AG08396 (cell line): ENCODE results near the gene OR51B4.
"Not testable (repeated sequence)": the region's sequence is repeated elsewhere in the genome, so short reads cannot be mapped to it uniquely, and the experiment has no call there.

ENCODE experiments used
- DNase-seq: peaks from one replicate; pipeline ENCODE4 v3.0.0; 2012; ENCODE audit warnings: low spot score, mixed read lengths

OR51B4 gene

DNA sequence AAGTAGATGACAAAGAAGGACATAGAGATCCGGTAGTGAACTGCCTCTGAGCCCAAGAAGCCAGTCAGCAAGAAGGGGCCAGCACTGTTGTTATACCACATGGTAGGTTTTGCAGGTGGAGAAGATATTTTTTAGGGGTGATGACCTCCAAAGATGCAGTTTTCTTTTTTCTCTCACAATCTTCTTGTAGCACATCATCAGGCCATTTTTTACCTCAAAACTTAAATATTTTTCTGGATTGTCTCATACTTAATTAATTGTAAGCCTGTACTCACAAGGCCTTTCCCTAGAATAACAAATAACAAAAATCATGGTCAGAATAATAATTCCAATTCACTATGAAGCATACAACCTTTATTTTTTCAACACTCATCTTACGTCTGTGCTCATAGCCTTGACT lies at the start of gene OR51B4:
Gene OR51B4, minus strand, starts transcription at position 101 of the 400 bp plus-strand sequence. Its CDS starts 0 bp downstream, at position 101.
- DNase-seq, result no peak

- no peak for DNase-seq
These were observed 49.5 kb upstream of the OR51B4 start, which contains the start of gene OR51B6 for GRCh38 chr11:5351208-5351607. TSS of gene OR51B6 (plus strand) at chr11:5351508. CDS start at chr11:5351508, 0 bp downstream.

GRCh38 chr11:5349550-5349949 lies 47.8 kb upstream of the OR51B4 start:
- no peak for DNase-seq

DNA sequence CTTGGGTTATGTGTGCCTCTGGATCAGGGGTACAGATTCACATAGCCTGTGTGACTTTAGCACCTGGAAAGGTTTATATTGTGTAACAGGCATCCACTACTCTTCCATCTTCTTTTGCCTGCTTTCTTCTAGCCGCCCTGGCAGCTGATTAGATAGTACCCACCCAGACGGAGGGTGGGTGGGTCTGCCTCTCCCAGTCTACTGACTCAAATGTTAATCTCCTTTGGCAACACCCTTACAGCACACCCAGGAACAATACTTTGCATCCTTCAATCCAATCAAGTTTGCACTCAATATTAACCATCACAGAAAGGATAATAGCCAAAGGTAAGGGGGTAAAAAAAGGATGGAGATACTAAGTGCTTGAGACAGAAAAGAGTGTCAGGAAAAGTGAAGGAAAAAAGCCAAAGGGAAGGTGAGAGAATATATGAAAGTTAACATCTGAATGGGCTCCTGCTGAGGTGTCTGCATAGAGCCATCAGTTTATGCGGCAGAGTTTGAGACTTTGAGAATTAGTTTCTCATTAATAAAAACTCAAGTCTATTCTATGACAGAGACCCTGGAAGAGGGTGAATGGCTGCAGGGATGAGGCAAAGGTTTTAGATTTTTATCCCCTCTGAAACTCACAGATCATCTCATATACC lies 46.9 kb upstream of the OR51B4 start:
- DNase-seq, result no peak

DNA sequence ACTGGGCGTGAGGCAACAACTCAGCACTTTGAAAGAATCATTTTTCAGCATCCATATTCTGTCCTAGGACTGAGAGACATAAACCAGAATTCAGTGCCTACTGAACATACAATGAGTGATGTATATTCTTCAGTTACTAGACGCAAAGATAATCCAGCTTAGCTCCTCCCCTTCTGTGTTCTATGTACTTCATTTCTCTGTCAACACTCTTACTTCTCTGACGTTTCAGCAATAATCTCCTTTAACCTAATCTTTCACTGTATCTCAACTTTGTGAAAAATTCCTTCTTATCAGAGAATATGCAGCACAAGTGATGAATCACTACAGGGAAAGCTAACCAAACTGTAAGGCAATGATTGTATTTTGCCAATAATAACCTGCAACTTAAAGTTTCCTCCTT lies 44.1 kb upstream of the OR51B4 start:
- no peak for DNase-seq

- no peak for DNase-seq
These were observed 42.0 kb upstream of the OR51B4 start, which contains the start of gene OR51B5 for GRCh38 chr11:5343474-5344335. TSS of gene OR51B5 (minus strand) at chr11:5343524. CDS start at chr11:5343524, 0 bp downstream.

- DNase-seq, result no peak
These were observed 38.1 kb upstream of the OR51B4 start for GRCh38 chr11:5339771-5340322.

GRCh38 chr11:5337253-5337652 lies 35.5 kb upstream of the OR51B4 start:
- not testable (repeated sequence) for DNase-seq

- no peak for DNase-seq
These were observed 34.6 kb upstream of the OR51B4 start for GRCh38 chr11:5336331-5336730.

GRCh38 chr11:5335170-5335569 lies 33.4 kb upstream of the OR51B4 start:
- no peak for DNase-seq

GRCh38 chr11:5324197-5324596 lies 22.5 kb upstream of the OR51B4 start, which contains the start of gene OR51B2:
TSS of gene OR51B2 (minus strand) at chr11:5324297. CDS start at chr11:5324297, 0 bp downstream.
- DNase-seq, result no peak

GRCh38 chr11:5317292-5317691 lies 15.5 kb upstream of the OR51B4 start:
- DNase-seq, result no peak

DNA sequence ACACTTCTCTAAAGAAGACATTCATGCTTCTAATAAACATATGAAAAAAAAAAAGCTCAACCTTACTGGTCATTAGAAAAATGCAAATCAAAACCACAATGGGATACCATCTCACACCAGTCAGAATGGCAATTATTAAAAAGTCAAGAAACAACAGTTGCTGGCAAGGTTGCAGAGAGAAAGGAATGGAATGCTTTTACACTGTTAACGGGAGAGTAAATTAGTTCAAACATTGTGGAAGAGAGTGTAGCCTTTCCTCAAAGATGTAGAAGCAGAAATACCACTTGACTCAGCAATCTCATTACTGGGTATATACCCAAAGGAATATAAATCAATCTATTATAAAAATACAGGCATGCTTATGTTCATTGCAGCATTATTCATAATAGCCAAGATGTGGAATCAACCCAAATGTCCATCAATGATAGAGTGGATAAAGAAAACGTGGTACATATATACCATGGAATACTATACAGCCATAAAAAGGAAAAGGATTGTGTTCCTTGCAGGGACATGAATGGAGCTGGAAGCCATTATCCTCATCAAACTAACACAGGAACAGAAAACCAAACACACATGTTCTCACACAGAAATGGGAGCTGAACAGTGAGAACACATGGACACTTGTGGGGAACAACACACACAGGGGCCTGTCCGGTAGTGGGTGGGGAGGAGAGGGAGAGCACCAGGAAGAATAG lies 11.7 kb upstream of the OR51B4 start:
- not testable (repeated sequence) for DNase-seq

DNA sequence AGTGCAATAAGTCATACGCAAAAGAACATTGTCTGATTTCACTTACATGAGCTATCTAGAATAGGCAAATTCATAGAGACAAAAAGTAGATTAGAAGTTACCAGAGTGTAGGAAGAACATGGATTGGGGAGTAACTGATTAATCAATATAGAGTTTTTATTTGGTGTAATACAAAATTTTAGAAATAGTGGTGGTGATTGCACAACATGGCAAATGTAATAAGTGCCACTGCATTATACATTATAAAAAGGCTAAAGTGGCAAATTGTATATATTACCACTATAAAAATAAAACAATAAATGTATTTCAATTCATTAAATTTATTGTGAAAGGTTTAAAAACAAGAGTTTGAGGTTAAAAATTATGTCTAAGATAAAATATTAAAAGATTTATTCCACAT lies 8.7 kb upstream of the OR51B4 start:
- no peak for DNase-seq

- DNase-seq, result no peak
These were observed 5.7 kb upstream of the OR51B4 start for GRCh38 chr11:5307256-5308019.

GRCh38 chr11:5304046-5304445 lies 2.3 kb upstream of the OR51B4 start:
- DNase-seq, result peak; percentile 32

DNA sequence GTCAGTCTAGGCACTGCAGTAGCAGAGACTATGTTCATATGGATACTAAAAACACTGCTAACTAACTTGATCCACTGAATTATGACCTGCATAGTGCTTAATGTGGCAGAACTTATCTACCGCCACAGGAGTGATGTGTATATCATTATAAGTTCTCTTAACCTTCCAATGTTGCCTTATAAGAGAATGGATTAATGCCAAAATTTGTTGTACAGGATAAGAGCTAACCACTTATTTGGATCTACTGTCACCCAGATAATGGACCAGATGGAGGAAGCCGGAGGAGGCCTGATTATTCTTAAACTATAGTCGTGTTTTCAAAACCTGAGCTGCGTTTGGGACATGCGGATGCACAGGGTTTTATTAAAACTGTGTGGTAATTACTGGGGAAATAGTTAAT lies 1.9 kb upstream of the OR51B4 start:
- DNase-seq, result no peak

- no peak for DNase-seq
These were observed 1.5 kb downstream of the OR51B4 start for GRCh38 chr11:5300251-5300650.

GRCh38 chr11:5298451-5298850 lies 3.3 kb downstream of the OR51B4 start:
- no peak for DNase-seq

DNA sequence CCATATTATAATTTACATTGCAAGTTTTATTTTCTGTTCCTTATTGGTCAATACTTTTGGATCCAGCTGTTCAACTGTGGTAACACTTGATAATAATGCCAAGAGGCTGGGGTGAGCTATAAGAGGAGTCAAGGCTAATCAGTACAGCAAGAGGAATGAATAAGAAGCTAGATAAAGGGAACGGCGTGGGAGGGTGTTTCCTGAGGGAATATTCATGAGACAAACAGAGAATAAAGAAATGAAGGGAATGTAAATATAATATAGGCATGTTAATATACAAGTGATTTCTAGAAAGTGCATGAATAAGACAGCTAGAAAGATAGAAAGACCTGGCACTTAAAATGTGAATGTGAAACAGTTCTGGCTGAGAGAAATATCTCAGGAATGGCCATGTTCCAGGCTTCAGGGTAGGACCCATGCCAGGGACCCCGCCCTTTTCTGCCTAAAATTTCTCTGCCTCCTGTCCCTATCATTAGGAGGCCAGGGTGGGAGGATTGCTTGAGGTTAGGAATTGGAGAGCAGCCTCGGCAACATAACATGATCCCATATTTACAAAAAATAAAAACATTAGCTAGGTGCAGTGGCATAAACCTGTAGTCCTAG lies 3.9 kb downstream of the OR51B4 start:
- DNase-seq, result no peak
